Activated CD8-positive, alpha-beta memory T cell treated with anti-CD3 and anti-CD28 coated beads, Interleukin-2, amount 50 U/mL, for 48 hours (primary cell): ENCODE measurements around the gene ERAP2.
"Not testable (repeated sequence)": the region's sequence is repeated elsewhere in the genome, so short reads cannot be mapped to it uniquely, and the experiment has no call there.

ENCODE experiments used
- DNase-seq: peaks from one replicate; pipeline ENCODE4 v3.0.0-alpha.2; 2020

The ERAP2 gene, protein sequence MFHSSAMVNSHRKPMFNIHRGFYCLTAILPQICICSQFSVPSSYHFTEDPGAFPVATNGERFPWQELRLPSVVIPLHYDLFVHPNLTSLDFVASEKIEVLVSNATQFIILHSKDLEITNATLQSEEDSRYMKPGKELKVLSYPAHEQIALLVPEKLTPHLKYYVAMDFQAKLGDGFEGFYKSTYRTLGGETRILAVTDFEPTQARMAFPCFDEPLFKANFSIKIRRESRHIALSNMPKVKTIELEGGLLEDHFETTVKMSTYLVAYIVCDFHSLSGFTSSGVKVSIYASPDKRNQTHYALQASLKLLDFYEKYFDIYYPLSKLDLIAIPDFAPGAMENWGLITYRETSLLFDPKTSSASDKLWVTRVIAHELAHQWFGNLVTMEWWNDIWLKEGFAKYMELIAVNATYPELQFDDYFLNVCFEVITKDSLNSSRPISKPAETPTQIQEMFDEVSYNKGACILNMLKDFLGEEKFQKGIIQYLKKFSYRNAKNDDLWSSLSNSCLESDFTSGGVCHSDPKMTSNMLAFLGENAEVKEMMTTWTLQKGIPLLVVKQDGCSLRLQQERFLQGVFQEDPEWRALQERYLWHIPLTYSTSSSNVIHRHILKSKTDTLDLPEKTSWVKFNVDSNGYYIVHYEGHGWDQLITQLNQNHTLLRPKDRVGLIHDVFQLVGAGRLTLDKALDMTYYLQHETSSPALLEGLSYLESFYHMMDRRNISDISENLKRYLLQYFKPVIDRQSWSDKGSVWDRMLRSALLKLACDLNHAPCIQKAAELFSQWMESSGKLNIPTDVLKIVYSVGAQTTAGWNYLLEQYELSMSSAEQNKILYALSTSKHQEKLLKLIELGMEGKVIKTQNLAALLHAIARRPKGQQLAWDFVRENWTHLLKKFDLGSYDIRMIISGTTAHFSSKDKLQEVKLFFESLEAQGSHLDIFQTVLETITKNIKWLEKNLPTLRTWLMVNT

GRCh38 chr5:96876292-96876850 lies at the start of gene ERAP2:
Gene ERAP2, plus strand, starts transcription at chr5:96876500. Its CDS starts 3,186 bp downstream, at chr5:96879686.
- no peak for DNase-seq

DNA sequence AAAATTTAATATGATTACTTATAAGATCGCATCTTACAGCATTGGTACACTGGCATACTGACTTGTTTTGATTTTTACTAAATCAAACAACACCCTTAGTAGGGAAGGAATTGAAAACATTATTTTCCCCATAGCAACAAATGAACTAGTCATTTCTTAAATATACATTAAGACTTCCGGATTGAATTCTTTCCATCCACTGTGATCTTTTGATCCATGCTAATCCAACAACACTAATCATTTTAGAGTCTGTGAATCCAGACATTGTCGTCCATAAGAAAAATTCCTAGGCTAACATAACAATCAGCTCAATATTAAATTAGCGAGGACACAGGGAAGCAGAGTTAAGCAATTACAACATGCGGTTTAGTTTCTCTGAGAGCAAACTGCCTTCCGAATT lies 47.0 kb upstream of the ERAP2 start:
- no peak for DNase-seq

DNA sequence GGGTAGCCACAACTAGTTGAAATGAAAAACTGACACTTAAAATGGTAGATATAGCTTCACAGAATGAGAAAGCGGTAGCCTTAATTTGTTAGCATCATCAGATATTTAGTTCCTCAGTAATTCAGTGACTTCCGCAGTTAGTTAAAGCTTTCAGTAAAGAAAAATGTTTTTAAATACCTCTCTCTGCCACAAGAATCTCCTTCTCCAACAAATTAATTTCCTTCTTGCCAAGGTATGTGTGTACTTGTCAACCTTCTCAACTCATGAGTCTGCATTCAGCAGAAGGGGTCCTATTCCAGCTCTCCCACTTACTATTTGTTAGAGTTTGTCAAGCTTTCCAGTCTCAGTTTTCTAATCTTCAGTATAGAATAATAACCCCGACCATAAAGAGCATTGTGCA lies 42.3 kb upstream of the ERAP2 start:
- no peak for DNase-seq

GRCh38 chr5:96835791-96836191 lies 40.5 kb upstream of the ERAP2 start:
- no peak for DNase-seq

- DNase-seq, result no peak
These were observed 39.5 kb upstream of the ERAP2 start for GRCh38 chr5:96836817-96837216.

GRCh38 chr5:96837303-96837702 lies 39.0 kb upstream of the ERAP2 start:
- no peak for DNase-seq

GRCh38 chr5:96838201-96839070 lies 37.9 kb upstream of the ERAP2 start:
- no peak for DNase-seq

GRCh38 chr5:96839071-96839592 lies 37.2 kb upstream of the ERAP2 start:
- DNase-seq, result no peak

- not testable (repeated sequence) for DNase-seq
These were observed 34.4 kb upstream of the ERAP2 start for GRCh38 chr5:96841931-96842330.

DNA sequence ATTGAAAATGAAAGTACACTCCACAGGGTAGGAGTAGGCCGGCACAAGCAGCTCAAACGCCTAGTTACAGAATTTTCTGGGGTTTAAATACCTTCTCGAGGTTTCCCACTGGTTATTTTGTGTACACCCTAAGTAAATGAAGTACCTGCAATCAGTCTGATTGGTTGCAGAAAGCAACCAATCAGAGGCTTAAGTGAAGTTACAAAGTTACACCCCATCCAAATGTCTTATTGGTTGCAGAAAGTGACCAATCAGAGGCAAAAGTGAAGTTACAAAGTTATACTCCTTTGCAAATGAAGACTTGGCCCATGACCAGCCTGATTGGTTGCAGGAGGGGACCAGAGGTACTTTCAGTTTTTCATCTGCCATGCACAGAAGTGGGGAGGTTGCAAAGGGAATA lies 33.2 kb upstream of the ERAP2 start:
- no peak for DNase-seq

DNA sequence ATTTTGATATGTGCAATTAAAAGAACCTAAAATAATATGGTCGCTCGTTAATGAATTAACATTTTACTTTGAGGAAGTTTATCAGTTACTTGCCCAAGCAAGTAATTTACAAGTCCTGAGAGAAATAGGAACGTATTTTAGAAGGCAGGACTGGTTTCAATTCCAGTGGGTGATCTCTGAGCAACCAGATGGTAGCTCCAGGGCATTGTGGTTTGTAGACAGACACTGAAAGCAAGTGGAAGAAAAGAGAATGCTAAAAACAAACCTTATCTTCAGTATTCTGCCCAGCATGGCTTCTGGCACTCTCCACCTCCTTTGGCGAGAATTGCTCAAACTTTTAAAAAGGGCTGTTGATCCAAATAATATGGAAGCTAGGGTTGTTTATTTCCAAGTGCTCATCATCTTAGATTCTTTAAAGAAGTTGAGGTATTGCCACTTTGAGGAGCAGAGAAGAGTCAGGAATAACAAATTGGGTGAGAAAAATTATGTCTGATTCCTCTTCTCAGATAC lies 31.8 kb upstream of the ERAP2 start:
- no peak for DNase-seq

DNA sequence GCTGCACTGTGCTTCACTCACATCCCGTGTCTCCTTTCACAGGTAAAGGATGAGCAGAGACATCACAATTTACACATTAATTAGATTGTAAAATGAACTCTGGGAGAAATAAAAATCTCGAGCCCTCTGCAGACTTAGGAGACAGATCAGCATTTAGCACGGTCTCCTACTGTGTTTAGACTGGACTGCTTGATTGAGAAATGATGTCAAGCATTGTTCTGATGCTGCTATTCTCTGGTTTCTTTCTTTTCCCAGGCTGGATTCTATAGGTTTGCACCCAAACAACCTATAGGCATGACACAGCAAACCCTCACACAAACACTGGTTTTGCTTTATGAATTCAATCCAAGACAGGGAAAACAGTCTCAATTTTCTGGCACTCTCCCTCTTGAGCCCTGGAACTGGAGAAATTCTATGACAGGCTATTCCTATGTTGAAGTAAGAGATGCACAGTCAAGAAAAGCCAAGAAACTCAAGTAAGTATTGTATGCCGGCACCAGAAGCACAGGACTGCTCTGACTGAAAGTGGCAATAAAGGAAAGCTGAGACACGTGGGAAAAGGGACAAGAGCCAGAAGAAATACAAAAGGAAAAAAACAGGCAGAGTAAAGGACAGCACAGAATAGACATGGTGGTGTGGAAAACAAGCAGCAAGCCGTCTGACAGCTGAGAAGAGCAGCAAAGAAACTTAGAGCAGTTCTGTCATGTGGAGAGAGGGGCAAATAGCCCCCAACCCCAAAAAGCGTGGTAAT lies 24.8 kb upstream of the ERAP2 start:
- no peak for DNase-seq

GRCh38 chr5:96852759-96853158 lies 23.5 kb upstream of the ERAP2 start:
- no peak for DNase-seq

DNA sequence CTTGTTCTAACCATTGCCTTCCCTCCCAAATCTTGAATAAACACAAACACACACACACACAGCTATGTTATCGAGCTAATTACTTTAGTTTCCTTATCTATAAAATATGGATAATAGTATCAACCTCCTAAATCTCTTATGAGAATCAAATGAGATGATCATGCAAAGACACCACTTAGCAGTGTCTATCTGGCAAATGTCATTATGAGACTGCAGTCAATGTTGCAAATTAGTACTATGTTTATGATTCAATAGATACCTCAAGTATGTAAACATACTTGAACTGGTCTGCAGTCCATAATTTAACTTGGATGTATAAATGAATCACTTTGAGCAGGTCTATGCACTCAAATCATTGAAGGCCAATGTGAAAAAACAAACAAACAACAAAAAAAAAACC lies 22.2 kb upstream of the ERAP2 start:
- no peak for DNase-seq

- no peak for DNase-seq
These were observed 21.0 kb upstream of the ERAP2 start for GRCh38 chr5:96855031-96855872.

GRCh38 chr5:96856371-96856770 lies 19.9 kb upstream of the ERAP2 start:
- DNase-seq, result no peak

DNA sequence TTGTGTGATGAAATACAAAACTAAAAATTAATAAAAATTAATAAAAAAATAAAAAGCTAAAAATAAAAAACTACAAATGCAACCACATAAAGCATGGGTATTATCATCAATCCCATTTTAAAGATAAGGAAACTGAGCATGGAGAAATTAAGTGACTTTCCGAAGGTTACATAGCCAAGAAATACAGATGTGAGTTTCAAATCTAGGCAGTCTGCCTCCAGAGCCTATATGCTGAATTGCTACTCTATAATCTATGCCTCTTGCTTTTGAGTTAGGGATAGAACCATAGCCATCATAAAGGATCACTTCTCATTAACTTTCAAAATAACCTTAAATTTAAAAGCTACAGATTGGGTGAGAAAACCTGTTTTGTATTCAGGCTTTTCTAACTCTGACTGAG lies 18.8 kb upstream of the ERAP2 start:
- no peak for DNase-seq

- no peak for DNase-seq
These were observed 18.4 kb upstream of the ERAP2 start for GRCh38 chr5:96857924-96858323.

- DNase-seq, result no peak
These were observed 16.9 kb upstream of the ERAP2 start for GRCh38 chr5:96859375-96859774.

- no peak for DNase-seq
These were observed 15.2 kb upstream of the ERAP2 start for GRCh38 chr5:96861076-96861475.
